Measurements from ENCODE around the gene SCUBE2. TPM values are rescaled to one million over a fixed set of nuclear protein-coding genes. Genes with fewer than 3 reads are reported as not detected.

The SCUBE2 gene
- polyA plus RNA-seq, 1 of the 3 experiments (the other 2 are of a cell fraction) = 0.76 TPM

DNA sequence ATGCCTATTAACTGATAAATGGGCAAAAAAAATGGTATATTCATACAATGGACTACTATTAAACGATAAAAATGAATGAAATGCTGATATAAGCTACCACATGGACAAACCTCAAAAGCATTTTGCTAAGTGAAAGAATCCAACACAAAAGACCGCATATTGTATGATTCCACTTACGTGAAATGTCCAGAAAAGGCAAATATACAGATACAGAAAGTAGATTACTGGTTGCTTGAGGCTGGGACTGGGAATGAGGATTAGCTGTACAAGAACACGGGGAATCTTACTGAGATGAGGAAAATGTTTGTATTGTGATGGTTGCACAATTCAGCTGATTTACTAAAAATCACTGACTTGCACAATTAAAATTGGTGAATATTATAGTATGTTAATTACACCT is 8.8 kb downstream of the SCUBE2 start:
- no peak overlapping the region for H3K9ac ChIP-seq
- H3K9me3 ChIP-seq = no peaks in the 10 kb centered on the region
- no peak for DNase-seq
- no peak overlapping the region for H3K4me3 ChIP-seq (ENCODE audit: low read depth in 2 of 2, low read length in 1 of 2)
- H3K4me2 ChIP-seq = no peak overlapping the region
- peaks cover 0 to 4% of the 10 kb centered on the region in 2 experiments for H3K36me3 ChIP-seq (replicated peaks in 1 of 2; ENCODE audit: control insufficient read depth in 1 of 2, insufficient read depth in 2 of 2, low read length in 1 of 2)
- no peak overlapping the region for H3K27ac ChIP-seq (ENCODE audit: low read depth in 2 of 2, low read length in 1 of 2)
- no peaks in the 10 kb centered on the region for H3F3A ChIP-seq (replicated peaks; ENCODE audit: insufficient read depth)
- H4K20me1 ChIP-seq (ENCODE audit: insufficient read depth) = no peaks in the 10 kb centered on the region
- WGBS (ENCODE audit: low lambda C conversion rate) = 76% methylated on average over 4 of the region's 4 CpGs
- CTCF ChIA-PET = interaction anchor here (1.1 to 1.3 kb wide), 2 partner anchors 10 to 168 kb away, joined by 3 to 4 read pairs; no protein-coding TSS in a partner anchor
- POLR2A ChIA-PET = no interaction called here
- no peaks in the 10 kb centered on the region for H3K9me2 ChIP-seq
- H3K27me3 ChIP-seq (ENCODE audit: insufficient read depth) = no peaks in the 10 kb centered on the region
- H2AFZ ChIP-seq (ENCODE audit: low read depth) = no peak overlapping the region
- H3K79me2 ChIP-seq (ENCODE audit: insufficient read depth) = no peaks in the 10 kb centered on the region
- TF ChIP-seq, protein P1, sequence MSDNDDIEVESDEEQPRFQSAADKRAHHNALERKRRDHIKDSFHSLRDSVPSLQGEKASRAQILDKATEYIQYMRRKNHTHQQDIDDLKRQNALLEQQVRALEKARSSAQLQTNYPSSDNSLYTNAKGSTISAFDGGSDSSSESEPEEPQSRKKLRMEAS (IDR thresholded peaks at IDR 0.05; ENCODE audit: low read depth) = no peak
- TF ChIP-seq EZH2phosphoT487 (IDR thresholded peaks at IDR 0.05; ENCODE audit: borderline replicate concordance, low read depth) (no peak), CHD2 (IDR thresholded peaks at IDR 0.05; ENCODE audit: low read length, partially characterized antibody) (no peak), JUND (IDR thresholded peaks at IDR 0.05) (no peak), SMC3 (IDR thresholded peaks at IDR 0.05; ENCODE audit: low read depth, low read length) (no peak), RXRA (IDR thresholded peaks at IDR 0.05; ENCODE audit: borderline replicate concordance, low read depth) (no peak), GABPA (IDR thresholded peaks at IDR 0.05; ENCODE audit: low read depth) (no peak), MXI1 (IDR thresholded peaks at IDR 0.05; ENCODE audit: low read depth, low read length) (no peak), EP300 (IDR thresholded peaks at IDR 0.05; ENCODE audit: borderline replicate concordance in 1 of 2, low read depth in 1 of 2, low read length in 1 of 2) (no peak), TEAD4 (IDR thresholded peaks at IDR 0.05; ENCODE audit: borderline replicate concordance, insufficient read depth) (no peak), TAF1 (IDR thresholded peaks at IDR 0.05; ENCODE audit: borderline replicate concordance, low read depth, low read length) (no peak), NFIC (IDR thresholded peaks at IDR 0.05; ENCODE audit: borderline replicate concordance) (no peak), POLR2AphosphoS5 (IDR thresholded peaks at IDR 0.05; ENCODE audit: low read depth, low read length) (no peak), SIN3A (IDR thresholded peaks at IDR 0.05; ENCODE audit: borderline replicate concordance, low read depth, low read length) (no peak), FOXJ3 (CRISPR knock-in tag; IDR thresholded peaks at IDR 0.05) (no peak)
- TF ChIP-seq, protein P2, sequence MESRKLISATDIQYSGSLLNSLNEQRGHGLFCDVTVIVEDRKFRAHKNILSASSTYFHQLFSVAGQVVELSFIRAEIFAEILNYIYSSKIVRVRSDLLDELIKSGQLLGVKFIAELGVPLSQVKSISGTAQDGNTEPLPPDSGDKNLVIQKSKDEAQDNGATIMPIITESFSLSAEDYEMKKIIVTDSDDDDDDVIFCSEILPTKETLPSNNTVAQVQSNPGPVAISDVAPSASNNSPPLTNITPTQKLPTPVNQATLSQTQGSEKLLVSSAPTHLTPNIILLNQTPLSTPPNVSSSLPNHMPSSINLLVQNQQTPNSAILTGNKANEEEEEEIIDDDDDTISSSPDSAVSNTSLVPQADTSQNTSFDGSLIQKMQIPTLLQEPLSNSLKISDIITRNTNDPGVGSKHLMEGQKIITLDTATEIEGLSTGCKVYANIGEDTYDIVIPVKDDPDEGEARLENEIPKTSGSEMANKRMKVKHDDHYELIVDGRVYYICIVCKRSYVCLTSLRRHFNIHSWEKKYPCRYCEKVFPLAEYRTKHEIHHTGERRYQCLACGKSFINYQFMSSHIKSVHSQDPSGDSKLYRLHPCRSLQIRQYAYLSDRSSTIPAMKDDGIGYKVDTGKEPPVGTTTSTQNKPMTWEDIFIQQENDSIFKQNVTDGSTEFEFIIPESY (IDR thresholded peaks at IDR 0.05; ENCODE audit: borderline replicate concordance, low read depth) = no peak
- TF ChIP-seq, protein P3, sequence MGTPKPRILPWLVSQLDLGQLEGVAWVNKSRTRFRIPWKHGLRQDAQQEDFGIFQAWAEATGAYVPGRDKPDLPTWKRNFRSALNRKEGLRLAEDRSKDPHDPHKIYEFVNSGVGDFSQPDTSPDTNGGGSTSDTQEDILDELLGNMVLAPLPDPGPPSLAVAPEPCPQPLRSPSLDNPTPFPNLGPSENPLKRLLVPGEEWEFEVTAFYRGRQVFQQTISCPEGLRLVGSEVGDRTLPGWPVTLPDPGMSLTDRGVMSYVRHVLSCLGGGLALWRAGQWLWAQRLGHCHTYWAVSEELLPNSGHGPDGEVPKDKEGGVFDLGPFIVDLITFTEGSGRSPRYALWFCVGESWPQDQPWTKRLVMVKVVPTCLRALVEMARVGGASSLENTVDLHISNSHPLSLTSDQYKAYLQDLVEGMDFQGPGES (IDR thresholded peaks at IDR 0.05; ENCODE audit: low read depth, low read length) = no peak
- TF ChIP-seq, protein P4, sequence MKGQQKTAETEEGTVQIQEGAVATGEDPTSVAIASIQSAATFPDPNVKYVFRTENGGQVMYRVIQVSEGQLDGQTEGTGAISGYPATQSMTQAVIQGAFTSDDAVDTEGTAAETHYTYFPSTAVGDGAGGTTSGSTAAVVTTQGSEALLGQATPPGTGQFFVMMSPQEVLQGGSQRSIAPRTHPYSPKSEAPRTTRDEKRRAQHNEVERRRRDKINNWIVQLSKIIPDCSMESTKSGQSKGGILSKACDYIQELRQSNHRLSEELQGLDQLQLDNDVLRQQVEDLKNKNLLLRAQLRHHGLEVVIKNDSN (IDR thresholded peaks at IDR 0.05; ENCODE audit: borderline replicate concordance, low read depth) = no peak
- TF ChIP-seq, protein P5, sequence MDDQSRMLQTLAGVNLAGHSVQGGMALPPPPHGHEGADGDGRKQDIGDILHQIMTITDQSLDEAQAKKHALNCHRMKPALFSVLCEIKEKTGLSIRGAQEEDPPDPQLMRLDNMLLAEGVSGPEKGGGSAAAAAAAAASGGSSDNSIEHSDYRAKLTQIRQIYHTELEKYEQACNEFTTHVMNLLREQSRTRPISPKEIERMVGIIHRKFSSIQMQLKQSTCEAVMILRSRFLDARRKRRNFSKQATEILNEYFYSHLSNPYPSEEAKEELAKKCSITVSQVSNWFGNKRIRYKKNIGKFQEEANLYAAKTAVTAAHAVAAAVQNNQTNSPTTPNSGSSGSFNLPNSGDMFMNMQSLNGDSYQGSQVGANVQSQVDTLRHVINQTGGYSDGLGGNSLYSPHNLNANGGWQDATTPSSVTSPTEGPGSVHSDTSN (IDR thresholded peaks at IDR 0.05) = no peak
- no peaks in the 10 kb centered on the region for H3K4me1 ChIP-seq (ENCODE audit: control insufficient read depth in 1 of 2, insufficient read depth in 2 of 2, low read depth in 1 of 2, low read length in 1 of 2)

All from SK-N-SH (cell line).